Measurements from ENCODE around the gene PLPP1. TPM values are rescaled to one million over a fixed set of nuclear protein-coding genes. Genes with fewer than 3 reads are reported as not detected.
"Not testable (repeated sequence)": the region's sequence is repeated elsewhere in the genome, so short reads cannot be mapped to it uniquely, and the experiment has no call there.

The PLPP1 gene
- total RNA-seq, 1 experiment from 2014 or later: 26.8 TPM

- no peak for DNase-seq (ENCODE audit: low read depth)
These were observed 12.2 kb upstream of the PLPP1 start for GRCh38 chr5:55546947-55547346.

GRCh38 chr5:55544341-55544740, 9.6 kb upstream of the PLPP1 start:
- DNase-seq (ENCODE audit: low read depth): no peak

- no peak for DNase-seq (ENCODE audit: low read depth)
These were observed 6.4 kb upstream of the PLPP1 start for GRCh38 chr5:55541056-55541635.

GRCh38 chr5:55540525-55540924, 5.8 kb upstream of the PLPP1 start:
- DNase-seq (ENCODE audit: low read depth): no peak

GRCh38 chr5:55540024-55540423, 5.3 kb upstream of the PLPP1 start:
- no peak for DNase-seq (ENCODE audit: low read depth)

GRCh38 chr5:55538661-55539060, 3.9 kb upstream of the PLPP1 start:
- DNase-seq (ENCODE audit: low read depth): no peak

- not testable (repeated sequence) for DNase-seq (ENCODE audit: low read depth)
These were observed 2.6 kb upstream of the PLPP1 start for GRCh38 chr5:55537315-55537714.

GRCh38 chr5:55535199-55535905, 588 bp upstream of the PLPP1 start:
- DNase-seq (ENCODE audit: low read depth): no peak

GRCh38 chr5:55533521-55534435, 986 bp downstream of the PLPP1 start:
- DNase-seq (ENCODE audit: low read depth): peak; percentile 69

- DNase-seq (ENCODE audit: low read depth): no peak
These were observed 4.1 kb downstream of the PLPP1 start for GRCh38 chr5:55530669-55531068.

- DNase-seq (ENCODE audit: low read depth): no peak
These were observed 9.9 kb downstream of the PLPP1 start for GRCh38 chr5:55524816-55525215.

- DNase-seq (ENCODE audit: low read depth): no peak
These were observed 11.5 kb downstream of the PLPP1 start for GRCh38 chr5:55523293-55523692.

GRCh38 chr5:55521881-55522280, 12.9 kb downstream of the PLPP1 start:
- DNase-seq (ENCODE audit: low read depth): no peak

GRCh38 chr5:55520117-55520839, 14.5 kb downstream of the PLPP1 start:
- no peak for DNase-seq (ENCODE audit: low read depth)

GRCh38 chr5:55518831-55519390, 15.9 kb downstream of the PLPP1 start:
- DNase-seq (ENCODE audit: low read depth): no peak

GRCh38 chr5:55517804-55518203, 17.0 kb downstream of the PLPP1 start:
- DNase-seq (ENCODE audit: low read depth): no peak

- DNase-seq (ENCODE audit: low read depth): no peak
These were observed 23.8 kb downstream of the PLPP1 start for GRCh38 chr5:55511010-55511409.

GRCh38 chr5:55510523-55510880, 24.3 kb downstream of the PLPP1 start:
- no peak for DNase-seq (ENCODE audit: low read depth)

GRCh38 chr5:55509796-55510522, 24.8 kb downstream of the PLPP1 start:
- no peak for DNase-seq (ENCODE audit: low read depth)

GRCh38 chr5:55509097-55509496, 25.7 kb downstream of the PLPP1 start:
- no peak for DNase-seq (ENCODE audit: low read depth)

GRCh38 chr5:55507574-55507973, 27.2 kb downstream of the PLPP1 start:
- no peak for DNase-seq (ENCODE audit: low read depth)
